Subcutaneous adipose tissue (tissue), 4 donors: ENCODE data around the gene PRKACB. TPM values are rescaled to one million over a fixed set of nuclear protein-coding genes. Genes with fewer than 3 reads are reported as not detected.

Experiments
- total RNA-seq, 4 donors: library from RNA; depleted of rRNA; stranded (reverse); fragments of >200 nt; gene quantifications; one replicate each; pipeline ENCODE4 v1.1.0, GENCODE V29; 2016
- TF ChIP-seq, protein P1 (sequence below): fragments of 450-650 bp; IDR thresholded peaks from one replicate; pipeline ENCODE4 v1.5.1; 2016; ENCODE audit warnings: low read depth, mild to moderate bottlenecking, control low read depth, antibody characterized with exemption, moderate library complexity

PRKACB gene
- 10 to 100 TPM; 14.5 to 51.0 (median 34.5) TPM for total RNA-seq

DNA sequence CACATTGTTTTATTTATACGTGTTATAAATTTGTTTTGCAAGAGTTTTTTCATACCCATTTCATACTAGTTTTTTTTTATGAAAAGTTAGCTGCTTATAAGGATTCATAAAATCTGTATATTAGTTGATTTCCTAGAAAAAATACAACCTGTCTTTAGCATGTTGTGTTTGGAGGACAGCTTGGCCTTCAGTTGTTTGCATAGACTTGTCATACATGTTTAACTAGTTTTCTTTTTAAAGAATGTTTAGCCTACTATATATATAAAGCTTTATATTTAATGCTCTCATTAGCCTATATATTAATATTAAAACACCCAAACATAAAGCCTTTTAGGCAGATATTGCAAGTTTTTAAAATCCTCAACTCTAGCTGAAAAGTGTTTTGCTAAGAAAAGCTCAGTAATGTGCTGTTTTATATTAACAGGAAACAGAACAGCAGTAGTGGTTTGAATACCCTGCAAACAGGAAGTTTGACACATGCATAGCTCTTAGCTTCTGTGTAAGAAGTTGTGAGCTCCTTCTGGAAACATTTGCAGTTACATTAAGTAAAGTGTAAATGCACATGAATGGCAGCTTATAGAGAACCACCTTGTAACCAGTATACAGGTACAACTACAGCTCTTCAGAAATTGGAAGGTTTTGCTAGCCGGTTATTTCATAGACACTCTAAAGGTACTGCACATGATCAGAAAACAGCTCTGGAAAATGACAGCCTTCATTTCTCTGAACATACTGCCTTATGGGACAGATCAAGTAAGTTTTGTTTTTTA lies at the start of gene PRKACB:
PRKACB (plus strand) TSS at position 476 of the 770 bp plus-strand sequence; CDS start at position 567, 91 bp downstream.
- TF ChIP-seq, protein P1, sequence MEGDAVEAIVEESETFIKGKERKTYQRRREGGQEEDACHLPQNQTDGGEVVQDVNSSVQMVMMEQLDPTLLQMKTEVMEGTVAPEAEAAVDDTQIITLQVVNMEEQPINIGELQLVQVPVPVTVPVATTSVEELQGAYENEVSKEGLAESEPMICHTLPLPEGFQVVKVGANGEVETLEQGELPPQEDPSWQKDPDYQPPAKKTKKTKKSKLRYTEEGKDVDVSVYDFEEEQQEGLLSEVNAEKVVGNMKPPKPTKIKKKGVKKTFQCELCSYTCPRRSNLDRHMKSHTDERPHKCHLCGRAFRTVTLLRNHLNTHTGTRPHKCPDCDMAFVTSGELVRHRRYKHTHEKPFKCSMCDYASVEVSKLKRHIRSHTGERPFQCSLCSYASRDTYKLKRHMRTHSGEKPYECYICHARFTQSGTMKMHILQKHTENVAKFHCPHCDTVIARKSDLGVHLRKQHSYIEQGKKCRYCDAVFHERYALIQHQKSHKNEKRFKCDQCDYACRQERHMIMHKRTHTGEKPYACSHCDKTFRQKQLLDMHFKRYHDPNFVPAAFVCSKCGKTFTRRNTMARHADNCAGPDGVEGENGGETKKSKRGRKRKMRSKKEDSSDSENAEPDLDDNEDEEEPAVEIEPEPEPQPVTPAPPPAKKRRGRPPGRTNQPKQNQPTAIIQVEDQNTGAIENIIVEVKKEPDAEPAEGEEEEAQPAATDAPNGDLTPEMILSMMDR, result no peak

DNA sequence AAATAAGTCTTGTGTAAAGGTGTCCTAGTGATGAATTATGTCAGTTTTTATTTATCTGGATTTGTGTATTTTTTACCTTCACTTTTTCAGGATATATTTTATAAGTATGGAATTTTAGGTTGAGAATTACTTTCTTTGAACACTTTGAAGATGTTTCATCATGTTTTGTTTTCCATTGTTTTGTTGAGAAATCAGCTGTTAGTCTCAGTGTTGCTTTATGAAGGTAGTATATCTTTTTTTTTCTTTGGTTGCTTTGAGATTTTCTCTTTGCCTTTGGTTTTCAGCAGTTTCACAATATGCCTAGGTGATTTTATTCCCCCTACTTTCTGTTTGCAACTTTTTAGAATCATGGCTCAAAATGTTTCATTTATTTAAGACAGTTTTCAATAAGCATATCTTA lies 48.8 kb upstream of the PRKACB start:
- TF ChIP-seq, protein P1, result no peak

DNA sequence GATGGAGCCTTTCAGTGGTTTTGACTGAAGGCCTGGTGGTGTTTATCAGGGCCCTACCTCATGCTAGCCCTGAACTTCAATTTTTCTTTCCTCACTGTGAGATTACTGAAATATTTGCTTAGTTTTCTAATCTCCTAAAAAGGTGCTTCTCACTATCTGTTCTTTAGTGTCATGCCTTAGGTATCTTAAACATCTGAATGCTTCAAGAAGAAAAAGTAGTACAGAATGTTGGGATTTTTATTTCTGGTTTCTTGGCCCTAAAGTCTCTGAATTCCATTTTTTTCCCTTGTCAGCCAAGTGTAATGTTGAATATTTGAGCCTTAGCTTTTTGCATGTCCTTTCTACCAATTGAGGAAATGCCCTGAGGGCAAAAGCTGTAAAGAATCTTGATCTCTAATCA lies 47.9 kb upstream of the PRKACB start:
- TF ChIP-seq, protein P1, result no peak

DNA sequence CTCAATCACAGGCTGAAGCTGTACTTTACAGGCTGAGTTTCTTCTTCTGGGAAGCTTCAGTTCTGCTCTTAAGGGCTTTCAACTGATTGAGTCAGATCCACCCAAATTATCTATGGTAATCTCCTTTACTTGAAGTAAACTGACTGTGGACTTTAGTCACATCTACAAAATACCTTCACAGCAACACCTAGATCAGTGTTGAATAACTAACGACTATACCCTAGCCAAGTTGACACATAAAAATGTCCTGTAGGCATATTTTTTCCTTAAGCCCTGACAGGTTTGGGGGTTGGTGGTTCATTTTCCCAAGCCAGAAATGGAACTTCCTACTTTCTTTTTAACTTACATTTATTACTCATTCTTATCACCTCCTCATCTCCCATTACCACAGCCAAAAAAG lies 42.9 kb upstream of the PRKACB start:
- TF ChIP-seq, protein P1, result no peak

DNA sequence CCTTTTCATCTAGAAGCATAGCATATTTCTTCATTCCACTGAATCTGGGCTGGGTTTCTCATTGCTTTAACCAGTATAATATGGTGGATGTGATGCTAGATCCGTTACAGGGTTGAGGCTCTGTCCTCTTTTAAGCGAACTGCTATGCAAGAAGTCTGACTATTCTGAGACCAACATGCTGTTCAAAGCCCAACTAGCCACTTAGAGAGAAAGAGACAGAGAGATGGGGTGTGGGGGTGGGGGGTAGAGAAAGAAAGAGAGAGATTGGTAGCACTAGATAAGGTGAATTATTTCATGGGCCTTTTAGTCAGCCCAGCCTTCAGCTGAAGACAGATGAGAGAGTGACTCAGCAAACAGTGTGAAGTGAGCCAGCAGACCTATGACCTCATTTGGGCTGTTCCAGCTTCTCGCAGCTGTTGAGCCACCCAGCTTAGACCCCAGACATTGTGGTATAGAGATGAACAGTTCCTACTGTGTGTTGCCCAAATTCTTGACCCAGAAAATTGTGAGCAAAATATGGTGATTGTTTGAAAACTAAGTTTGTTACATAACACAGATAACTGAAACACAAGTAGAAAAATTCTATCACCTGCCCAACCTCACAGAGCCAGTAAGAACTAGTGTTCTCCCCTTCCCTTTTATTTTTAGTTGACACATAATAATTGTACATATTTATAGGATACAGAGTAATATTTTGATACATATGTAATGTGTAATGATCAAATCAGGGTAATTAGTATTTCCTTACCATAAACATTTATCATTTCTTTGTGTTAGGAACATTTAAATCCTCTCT lies 40.7 kb upstream of the PRKACB start:
- TF ChIP-seq, protein P1, result no peak

DNA sequence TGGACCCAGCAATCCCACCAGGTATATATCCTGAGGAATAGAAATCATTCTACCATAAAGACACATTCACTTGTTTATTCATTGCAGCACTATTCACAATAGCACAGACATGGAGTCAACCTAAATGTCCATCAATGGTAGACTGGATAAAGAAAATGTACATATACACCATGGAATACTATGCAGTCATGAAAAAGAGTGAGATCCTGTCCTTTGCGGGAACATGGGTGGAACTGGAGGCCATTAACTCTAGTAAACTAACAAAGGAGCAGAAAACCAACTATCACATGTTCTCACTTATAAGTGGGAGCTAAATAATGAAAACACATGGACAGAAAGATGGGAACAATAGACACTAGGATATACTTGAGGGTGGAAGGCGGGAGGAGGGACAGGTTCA lies 36.1 kb upstream of the PRKACB start:
- TF ChIP-seq, protein P1, result no peak

DNA sequence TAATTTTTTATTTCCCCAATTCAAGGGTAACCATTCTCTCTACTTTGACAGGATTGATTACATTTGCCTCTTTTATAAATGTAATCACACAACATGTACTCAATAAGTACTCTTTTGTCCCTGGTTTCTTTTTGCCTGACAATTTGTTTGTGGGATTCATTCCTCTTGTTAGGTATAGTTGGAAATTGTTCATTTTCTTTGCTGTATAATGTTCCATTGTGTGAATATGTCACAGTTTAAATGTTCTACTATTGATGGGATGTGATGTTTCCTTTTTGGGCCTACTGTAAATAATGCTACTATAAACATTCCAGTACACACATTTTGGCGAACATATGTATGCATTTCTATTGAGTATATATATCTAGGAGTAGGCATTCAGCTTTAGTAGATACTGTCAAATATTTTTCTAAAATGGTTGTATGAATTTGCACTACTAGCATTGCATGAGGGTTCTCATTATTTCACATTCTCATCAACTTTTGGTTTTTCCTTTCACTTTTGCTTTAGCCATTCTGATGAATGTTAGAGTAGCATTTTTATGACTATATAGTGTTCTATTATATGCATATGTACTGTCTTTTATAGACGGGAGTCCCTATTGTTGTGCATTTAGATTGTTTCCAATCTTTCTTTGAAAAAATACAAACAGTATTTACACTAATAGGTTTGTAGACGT lies 35.0 kb upstream of the PRKACB start:
- TF ChIP-seq, protein P1, result no peak
